Spinal cord (tissue), 10 donors: ENCODE results near the gene PEDS1. TPM values are rescaled to one million over a fixed set of nuclear protein-coding genes. Genes with fewer than 3 reads are reported as not detected.

ENCODE experiments used
- DNase-seq, 6 donors: peaks; one replicate each; pipeline versions ENCODE4 v3.0.0 to v3.0.0-alpha.2; 2013 to 2015; ENCODE audit warnings: low spot score in 6 of 6, low read depth in 4 of 6
- H3K27ac ChIP-seq: one replicate; pipeline ENCODE4 v1.5.1; 2013; ENCODE audit warnings: low read depth, low read length, control low read depth
- H3K27me3 ChIP-seq: one replicate; pipeline ENCODE4 v1.6.1; 2013; ENCODE audit warnings: low read length; ENCODE audit not compliant: control insufficient read depth, insufficient read depth
- H3K36me3 ChIP-seq: one replicate; pipeline ENCODE4 v1.6.1; 2013; ENCODE audit warnings: low read length; ENCODE audit not compliant: control insufficient read depth, insufficient read depth
- H3K4me1 ChIP-seq: one replicate; pipeline ENCODE4 v1.6.1; 2013; ENCODE audit warnings: low read length; ENCODE audit not compliant: control insufficient read depth, insufficient read depth
- H3K4me3 ChIP-seq: one replicate; pipeline ENCODE4 v1.5.1; 2013; ENCODE audit warnings: low read depth, low read length, control low read depth
- H3K9me3 ChIP-seq: one replicate; pipeline ENCODE4 v1.6.1; 2013; ENCODE audit warnings: low read length; ENCODE audit not compliant: control insufficient read depth, insufficient read depth
- WGBS: methylation state at CpG from one replicate; pipeline ENCODE4 v1.1.5; 2013; ENCODE audit warnings: missing lambda C conversion rate; ENCODE audit not compliant: insufficient coverage; 5-methylcytosine and 5-hydroxymethylcytosine counted together
- polyA plus RNA-seq, 2 donors: library from polyadenylated mRNA; unstranded; fragments of 120-200 nt; gene quantifications; one replicate each; pipeline ENCODE4 v1.2.1, GENCODE V29; 2013; ENCODE audit not compliant: insufficient read length in 2 of 2
- total RNA-seq, 2 donors: library from RNA; depleted of rRNA in 1 of 2; stranded (reverse); fragments of 120-200 nt in 1 of 2; fragments of >200 nt in 1 of 2; gene quantifications; one replicate each; pipeline versions ENCODE4 v1.2.3 to v1.2.4, GENCODE V29; 2013 to 2014
- donor health status: healthy.

Gene PEDS1
- total and polyA plus RNA-seq, 4 donors = 9.9 to 36.8 (median 32.9) TPM

- 84% methylated on average over 12 of the region's 17 CpGs for WGBS
- no peak for DNase-seq
- no peaks in the 10 kb centered on the region for H3K27me3 ChIP-seq
- H3K4me3 ChIP-seq = no peak overlapping the region
- H3K36me3 ChIP-seq = peaks cover 56% of the 10 kb centered on the region
- H3K9me3 ChIP-seq = no peaks in the 10 kb centered on the region
- no peak overlapping the region for H3K27ac ChIP-seq
- peaks cover 8% of the 10 kb centered on the region for H3K4me1 ChIP-seq
Measured at GRCh38 chr20:50146732-50147662, 6.5 kb downstream of the PEDS1 start.

DNA sequence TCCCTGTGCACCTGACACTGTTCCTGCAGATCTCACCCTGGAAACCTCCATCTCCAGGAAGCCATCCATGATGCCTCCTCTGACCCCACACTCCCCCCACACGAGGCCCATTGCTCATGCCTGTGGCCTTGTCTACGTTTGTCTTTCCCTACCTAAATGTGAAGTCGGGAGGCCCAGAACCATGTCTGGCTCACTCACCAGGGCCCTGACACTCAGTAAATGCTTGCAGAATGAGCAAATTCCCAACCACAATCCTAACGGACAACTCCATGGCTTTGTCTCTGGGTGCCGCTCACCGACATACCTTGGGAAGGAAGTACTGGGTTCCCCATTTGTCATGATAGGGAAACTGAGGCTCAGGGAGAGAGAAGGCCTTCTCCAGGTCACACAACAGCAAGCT, 7.3 kb downstream of the PEDS1 start:
- H3K4me1 ChIP-seq = peaks cover 3% of the 10 kb centered on the region
- peaks cover 62% of the 10 kb centered on the region for H3K36me3 ChIP-seq
- DNase-seq = no peak
- no peaks in the 10 kb centered on the region for H3K27me3 ChIP-seq
- H3K27ac ChIP-seq = no peak overlapping the region
- H3K9me3 ChIP-seq = no peaks in the 10 kb centered on the region
- no peak overlapping the region for H3K4me3 ChIP-seq
- 95% methylated on average over 6 of the region's 6 CpGs for WGBS

DNA sequence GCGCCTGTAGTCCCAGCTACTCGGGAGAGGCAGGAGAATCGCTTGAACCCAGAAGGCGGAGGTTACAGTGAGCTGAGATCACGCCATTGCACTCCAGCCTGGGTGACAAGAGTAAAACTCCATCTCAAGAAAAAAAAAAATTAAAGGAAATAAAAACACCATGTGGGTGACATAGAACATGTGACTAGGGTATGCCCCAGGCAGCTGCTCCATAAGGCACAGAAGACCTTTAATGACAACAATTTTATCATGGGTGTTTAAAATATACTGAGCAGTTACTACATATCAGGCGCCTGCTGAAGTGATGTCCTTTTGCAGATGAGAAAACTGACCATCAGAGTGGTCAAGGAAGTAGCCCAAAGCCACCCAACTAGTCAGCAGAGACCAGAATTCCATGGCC, 8.0 kb downstream of the PEDS1 start:
- Histone ChIP-seq H3K27me3 (no peaks in the 10 kb centered on the region), H3K4me1 (peaks cover 3% of the 10 kb centered on the region), H3K4me3 (no peak overlapping the region), H3K9me3 (no peaks in the 10 kb centered on the region), H3K36me3 (peaks cover 63% of the 10 kb centered on the region), H3K27ac (no peak overlapping the region)
- 96% methylated on average over 5 of the region's 6 CpGs for WGBS
- no peak for DNase-seq

DNA sequence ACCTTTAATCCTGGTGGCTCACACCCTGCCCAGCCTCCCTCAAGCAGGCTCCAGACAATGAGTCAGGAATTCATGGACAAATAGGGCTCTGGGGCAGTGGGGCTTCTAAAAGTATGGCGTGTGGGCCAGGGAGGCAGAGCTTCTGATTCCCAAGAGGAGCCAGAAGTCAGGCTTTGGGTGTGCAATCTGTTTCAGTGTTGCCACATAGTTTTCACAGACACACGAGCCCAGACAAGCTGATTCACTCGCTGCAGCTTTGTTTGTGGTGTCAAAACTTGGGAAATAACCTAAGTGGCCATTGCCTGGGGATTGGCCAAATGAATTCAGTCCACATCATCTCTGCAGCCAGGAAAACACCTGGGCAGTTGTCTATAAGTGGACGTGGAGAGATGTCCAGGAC, 9.2 kb downstream of the PEDS1 start:
- H3K36me3 ChIP-seq = peaks cover 64% of the 10 kb centered on the region
- 76% methylated on average over 3 of the region's 4 CpGs for WGBS
- no peak for DNase-seq

GRCh38 chr20:50142812-50143211, 10.7 kb downstream of the PEDS1 start:
- H3K4me1 ChIP-seq = peaks cover 17% of the 10 kb centered on the region
- no peaks in the 10 kb centered on the region for H3K9me3 ChIP-seq
- no peaks in the 10 kb centered on the region for H3K27me3 ChIP-seq
- peaks cover 60% of the 10 kb centered on the region for H3K36me3 ChIP-seq
- no peak overlapping the region for H3K27ac ChIP-seq
- 79% methylated on average over 6 of the region's 6 CpGs for WGBS
- no peak overlapping the region for H3K4me3 ChIP-seq
- no peak for DNase-seq

More for the DNA sequence above, 9.2 kb downstream of the PEDS1 start:
- H3K27me3 ChIP-seq = no peaks in the 10 kb centered on the region
- no peaks in the 10 kb centered on the region for H3K9me3 ChIP-seq
- no peak overlapping the region for H3K27ac ChIP-seq
- H3K4me1 ChIP-seq = peaks cover 4% of the 10 kb centered on the region
- no peak overlapping the region for H3K4me3 ChIP-seq

- Histone ChIP-seq H3K4me1 (peaks cover 17% of the 10 kb centered on the region), H3K9me3 (no peaks in the 10 kb centered on the region), H3K27me3 (no peaks in the 10 kb centered on the region), H3K36me3 (peaks cover 64% of the 10 kb centered on the region), H3K4me3 (no peak overlapping the region), H3K27ac (no peak overlapping the region)
- no peak for DNase-seq
- WGBS = 98% methylated on average over 8 of the region's 12 CpGs
Measured at GRCh38 chr20:50141811-50142561, 11.5 kb downstream of the PEDS1 start.

DNA sequence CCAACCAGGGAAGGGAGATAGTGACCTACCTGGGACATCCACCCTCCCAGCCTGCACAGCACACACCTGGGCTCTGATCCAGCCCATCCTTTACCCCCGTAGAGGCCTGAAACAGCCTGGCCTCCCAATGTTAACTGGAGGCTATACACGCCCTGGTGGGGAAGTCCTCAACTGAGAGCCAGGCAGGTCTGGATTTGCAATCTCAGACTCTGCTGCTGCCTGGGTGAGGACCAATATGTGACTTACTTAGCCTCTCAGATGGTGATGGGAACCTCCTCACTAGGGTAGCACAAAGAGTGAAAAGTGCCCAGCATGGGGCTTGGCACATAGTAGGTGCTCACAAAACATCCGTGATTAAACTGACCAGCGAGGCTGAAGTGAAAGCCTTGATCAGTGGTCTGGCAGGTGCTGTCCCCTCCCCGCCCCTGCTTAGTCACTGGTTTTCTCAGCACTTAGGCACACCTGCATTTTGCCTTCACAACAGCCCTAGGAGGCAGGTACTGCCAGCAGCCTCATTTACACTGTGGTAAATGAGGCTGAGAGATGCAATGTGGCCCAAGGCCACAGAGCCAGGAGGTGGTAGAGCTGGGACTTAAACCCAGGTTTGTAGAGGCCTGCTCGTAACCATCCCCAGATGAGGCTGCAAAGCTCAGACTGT, 12.4 kb downstream of the PEDS1 start:
- Histone ChIP-seq H3K27ac (no peak overlapping the region), H3K36me3 (peaks cover 66% of the 10 kb centered on the region), H3K4me1 (peaks cover 17% of the 10 kb centered on the region), H3K4me3 (no peak overlapping the region), H3K27me3 (no peaks in the 10 kb centered on the region), H3K9me3 (no peaks in the 10 kb centered on the region)
- WGBS = 93% methylated on average over 5 of the region's 6 CpGs
- DNase-seq = no peak

DNA sequence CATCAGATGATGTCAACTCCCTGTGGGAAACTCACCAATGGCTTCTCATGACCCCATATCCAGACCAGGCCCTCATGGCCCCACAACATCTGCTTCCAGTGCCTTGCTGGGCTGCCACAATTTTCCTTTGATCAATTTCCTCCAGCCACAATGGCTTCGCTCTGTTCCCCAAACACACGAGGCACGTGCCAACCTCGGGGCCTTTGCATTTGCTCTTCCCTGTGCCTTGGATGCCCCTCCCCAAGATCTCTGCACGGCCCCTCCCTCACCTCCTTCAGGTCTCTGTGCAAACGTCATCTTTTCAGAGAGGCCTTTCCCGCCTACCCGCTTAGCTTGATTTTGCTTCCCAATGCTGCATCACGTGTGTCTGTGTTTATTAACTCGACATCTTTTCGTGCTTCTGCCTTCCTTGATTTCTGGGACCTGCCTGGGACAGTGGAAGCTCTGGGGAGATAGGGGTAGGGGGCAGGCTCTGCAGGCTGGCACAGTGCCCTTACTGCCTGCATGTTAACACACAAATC, 13.1 kb downstream of the PEDS1 start:
- WGBS = 93% methylated on average over 11 of the region's 11 CpGs

More for the DNA sequence above, 13.1 kb downstream of the PEDS1 start:
- Histone ChIP-seq H3K36me3 (peaks cover 62% of the 10 kb centered on the region), H3K4me1 (peaks cover 17% of the 10 kb centered on the region), H3K4me3 (no peak overlapping the region), H3K27me3 (no peaks in the 10 kb centered on the region), H3K9me3 (no peaks in the 10 kb centered on the region), H3K27ac (no peak overlapping the region)
- no peak for DNase-seq
